CD4-positive, alpha-beta memory T cell (primary cell): Measurements from ENCODE around the gene CCDC141. TPM values are rescaled to one million over a fixed set of nuclear protein-coding genes. Genes with fewer than 3 reads are reported as not detected.

Experiments
- CTCF ChIA-PET: fragments of 350-600 bp; sonication (Branson Sonifier 250); formaldehyde crosslinking; loops from one replicate; lab custom pipeline; 2021; ENCODE audit warnings: inconsistent platforms; ENCODE audit not compliant: partially characterized antibody; lab: Charles Lee
- POLR2A ChIA-PET: fragments of 350-600 bp; sonication (Branson Sonifier 250); formaldehyde crosslinking; loops from one replicate; lab custom pipeline; 2021; ENCODE audit not compliant: partially characterized antibody; lab: Charles Lee
- DNase-seq, 5 donors: peaks; one replicate each; pipeline versions ENCODE4 v3.0.0 to v3.0.0-alpha.2; 2020 to 2022; ENCODE audit warnings: mixed read lengths in 1 of 5
- H3K27ac ChIP-seq: one replicate; pipeline ENCODE4 v1.7.0; 2013; ENCODE audit warnings: low read depth, low read length
- H3K27me3 ChIP-seq: 2 replicates; pipeline ENCODE4 v1.7.0; 2013; ENCODE audit warnings: mild to moderate bottlenecking, low read length, moderate library complexity; ENCODE audit not compliant: insufficient read depth
- H3K36me3 ChIP-seq: 2 replicates; pipeline ENCODE4 v1.7.0; 2013; ENCODE audit warnings: mild to moderate bottlenecking, low read length, moderate library complexity; ENCODE audit not compliant: insufficient read depth
- H3K4me1 ChIP-seq: 2 replicates; pipeline ENCODE4 v1.7.0; 2013; ENCODE audit warnings: mild to moderate bottlenecking, low read length, moderate library complexity; ENCODE audit not compliant: insufficient read depth
- H3K4me3 ChIP-seq, 2 donors: one replicate each; pipeline ENCODE4 v1.7.0; 2013; ENCODE audit warnings: low read length in 2 of 2, mild to moderate bottlenecking in 1 of 2
- H3K9me3 ChIP-seq, 2 donors: one replicate each; pipeline ENCODE4 v1.7.0; 2013; ENCODE audit warnings: low read length in 2 of 2, control low read depth in 1 of 2; ENCODE audit not compliant: control insufficient read depth in 1 of 2
- H3K27ac Mint-ChIP-seq, 7 donors: one replicate each; pipeline ENCODE4 v1.8.0; 2020 to 2021; ENCODE audit warnings: mixed read lengths in 7 of 7, mild to moderate bottlenecking in 6 of 7, inconsistent platforms in 3 of 7, moderate library complexity in 3 of 7
- H3K27me3 Mint-ChIP-seq, 2 donors: one replicate each; pipeline ENCODE4 v1.8.0; 2020 to 2021; ENCODE audit warnings: mixed read lengths in 2 of 2
- H3K36me3 Mint-ChIP-seq, 2 donors: one replicate each; pipeline ENCODE4 v1.8.0; 2020 to 2021; ENCODE audit warnings: mixed read lengths in 2 of 2, inconsistent platforms in 1 of 2, mild to moderate bottlenecking in 1 of 2
- H3K4me1 Mint-ChIP-seq, 4 donors: one replicate each; pipeline ENCODE4 v1.8.0; 2020 to 2021; ENCODE audit warnings: mixed read lengths in 4 of 4, mild to moderate bottlenecking in 1 of 4
- H3K4me3 Mint-ChIP-seq, 8 donors: one replicate each; pipeline ENCODE4 v1.8.0; 2020 to 2021; ENCODE audit warnings: mixed read lengths in 8 of 8, mild to moderate bottlenecking in 7 of 8, moderate library complexity in 6 of 8, inconsistent platforms in 3 of 8
- H3K9me3 Mint-ChIP-seq, 8 donors: one replicate each; pipeline ENCODE4 v1.8.0; 2020 to 2021; ENCODE audit warnings: mixed read lengths in 8 of 8, mild to moderate bottlenecking in 5 of 8, inconsistent platforms in 3 of 8, moderate library complexity in 1 of 8
- intact Hi-C: fragments of 100-400 bp; cut with micrococcal nuclease; formaldehyde crosslinking; loops from one replicate; pipeline ENCODE4 v1.15.1; 2023
- polyA plus RNA-seq, 2 donors: library from polyadenylated mRNA; unstranded; fragments of 300-500 nt; fragmentation: Illumina TruSeq; gene quantifications; one replicate each; pipeline ENCODE4 v1.2.3, GENCODE V29; 2021
- total RNA-seq, 2 experiments: library from RNA; stranded (reverse); gene quantifications; one replicate each; pipeline ENCODE4 v1.2.3, GENCODE V29; 2021

CCDC141 gene
- total and polyA plus RNA-seq, 4 experiments from 2014 or later, result 0.73 to 8.2 (median 5.3) TPM

- no peak for DNase-seq
- Histone ChIP-seq H3K9me3 (no peaks in the 10 kb centered on the region), H3K36me3 (no peaks in the 10 kb centered on the region), H3K27me3 (no peaks in the 10 kb centered on the region), H3K4me1 (no peaks in the 10 kb centered on the region), H3K27ac (no peak overlapping the region), H3K4me3 (no peak overlapping the region)
- Mint-ChIP-seq H3K9me3 (peaks cover under 1 to 11% (median 7%) of the 10 kb centered on the region in 8 donors), H3K4me1 (no peaks in the 10 kb centered on the region), H3K36me3 (no peaks in the 10 kb centered on the region), H3K27me3 (no peaks in the 10 kb centered on the region), H3K27ac (no peak overlapping the region), H3K4me3 (no peak overlapping the region)
- intact Hi-C loops, result no loop called here
- ChIA-PET CTCF (no interaction called here), POLR2A (no interaction called here)
These were observed 22.6 kb upstream of the CCDC141 start for GRCh38 chr2:179072527-179072926.

- ChIA-PET POLR2A (no interaction called here), CTCF (no interaction called here)
- no peak overlapping the region for H3K27ac Mint-ChIP-seq
- Histone ChIP-seq H3K9me3 (no peaks in the 10 kb centered on the region), H3K27me3 (no peaks in the 10 kb centered on the region), H3K4me3 (no peak overlapping the region), H3K27ac (no peak overlapping the region), H3K36me3 (no peaks in the 10 kb centered on the region), H3K4me1 (no peaks in the 10 kb centered on the region)
- no peaks in the 10 kb centered on the region for H3K4me1 Mint-ChIP-seq
- no peak for DNase-seq
- H3K36me3 Mint-ChIP-seq, result no peaks in the 10 kb centered on the region
- H3K9me3 Mint-ChIP-seq, result peaks cover 1 to 5% (median 2%) of the 10 kb centered on the region in 8 donors
- intact Hi-C loops, result no loop called here
- H3K4me3 Mint-ChIP-seq, result no peak overlapping the region
- no peaks in the 10 kb centered on the region for H3K27me3 Mint-ChIP-seq
These were observed 21.9 kb upstream of the CCDC141 start for GRCh38 chr2:179071810-179072355.

GRCh38 chr2:179070895-179071294 is 21.0 kb upstream of the CCDC141 start:
- H3K36me3 Mint-ChIP-seq, result no peaks in the 10 kb centered on the region
- no peaks in the 10 kb centered on the region for H3K4me1 ChIP-seq
- DNase-seq, result no peak
- no peak overlapping the region for H3K4me3 ChIP-seq
- peaks cover 0 to 3% (median 2%) of the 10 kb centered on the region in 8 donors for H3K9me3 Mint-ChIP-seq
- no peak overlapping the region for H3K27ac Mint-ChIP-seq
- H3K27me3 ChIP-seq, result no peaks in the 10 kb centered on the region
- H3K36me3 ChIP-seq, result no peaks in the 10 kb centered on the region
- ChIA-PET POLR2A (no interaction called here), CTCF (no interaction called here)
- H3K27ac ChIP-seq, result no peak overlapping the region
- H3K9me3 ChIP-seq, result no peaks in the 10 kb centered on the region
- H3K27me3 Mint-ChIP-seq, result no peaks in the 10 kb centered on the region
- no peaks in the 10 kb centered on the region for H3K4me1 Mint-ChIP-seq
- intact Hi-C loops, result no loop called here
- H3K4me3 Mint-ChIP-seq, result no peak overlapping the region

- no peaks in the 10 kb centered on the region for H3K4me1 Mint-ChIP-seq
- ChIA-PET CTCF (no interaction called here), POLR2A (no interaction called here)
- no peaks in the 10 kb centered on the region for H3K9me3 ChIP-seq
- no peak overlapping the region for H3K27ac ChIP-seq
- H3K27ac Mint-ChIP-seq, result no peak overlapping the region
- H3K36me3 ChIP-seq, result no peaks in the 10 kb centered on the region
- no peak overlapping the region for H3K4me3 ChIP-seq
- DNase-seq, result no peak
- no peaks in the 10 kb centered on the region for H3K4me1 ChIP-seq
- peaks cover 1 to 5% (median 3%) of the 10 kb centered on the region in 8 donors for H3K9me3 Mint-ChIP-seq
- H3K27me3 Mint-ChIP-seq, result no peaks in the 10 kb centered on the region
- intact Hi-C loops, result no loop called here
- no peaks in the 10 kb centered on the region for H3K27me3 ChIP-seq
- no peak overlapping the region for H3K4me3 Mint-ChIP-seq
- no peaks in the 10 kb centered on the region for H3K36me3 Mint-ChIP-seq
These were observed 19.7 kb upstream of the CCDC141 start for GRCh38 chr2:179069685-179070084.

GRCh38 chr2:179068991-179069643 is 19.2 kb upstream of the CCDC141 start:
- Mint-ChIP-seq H3K9me3 (peaks cover 1 to 5% (median 3%) of the 10 kb centered on the region in 8 donors), H3K4me3 (no peak overlapping the region), H3K27ac (no peak overlapping the region), H3K27me3 (no peaks in the 10 kb centered on the region), H3K36me3 (no peaks in the 10 kb centered on the region), H3K4me1 (no peaks in the 10 kb centered on the region)
- Histone ChIP-seq H3K27me3 (no peaks in the 10 kb centered on the region), H3K4me1 (no peaks in the 10 kb centered on the region), H3K27ac (no peak overlapping the region), H3K36me3 (no peaks in the 10 kb centered on the region), H3K4me3 (no peak overlapping the region), H3K9me3 (no peaks in the 10 kb centered on the region)
- CTCF ChIA-PET, result no interaction called here
- intact Hi-C loops, result no loop called here
- POLR2A ChIA-PET, result no interaction called here
- DNase-seq, result no peak

- intact Hi-C loops, result no loop called here
- no peak for DNase-seq
- Histone ChIP-seq H3K9me3 (no peaks in the 10 kb centered on the region), H3K27me3 (no peaks in the 10 kb centered on the region), H3K27ac (no peak overlapping the region), H3K4me3 (no peak overlapping the region), H3K4me1 (no peaks in the 10 kb centered on the region), H3K36me3 (no peaks in the 10 kb centered on the region)
- ChIA-PET CTCF (no interaction called here), POLR2A (interaction anchor here (1.0 kb wide), 1 partner anchor 10 kb away, joined by 3 read pairs; the partner anchor contains the start of gene CCDC141)
- no peaks in the 10 kb centered on the region for H3K36me3 Mint-ChIP-seq
- no peak overlapping the region for H3K4me3 Mint-ChIP-seq
- no peaks in the 10 kb centered on the region for H3K27me3 Mint-ChIP-seq
- H3K9me3 Mint-ChIP-seq, result peaks cover 0 to 3% (median 0%) of the 10 kb centered on the region in 8 donors
- no peaks in the 10 kb centered on the region for H3K4me1 Mint-ChIP-seq
- no peak overlapping the region for H3K27ac Mint-ChIP-seq
These were observed 9.2 kb upstream of the CCDC141 start for GRCh38 chr2:179059026-179059700.

- H3K27ac Mint-ChIP-seq, result no peak overlapping the region
- Histone ChIP-seq H3K36me3 (no peaks in the 10 kb centered on the region), H3K4me1 (no peaks in the 10 kb centered on the region), H3K27me3 (no peaks in the 10 kb centered on the region), H3K27ac (no peak overlapping the region), H3K9me3 (no peaks in the 10 kb centered on the region), H3K4me3 (no peak overlapping the region)
- H3K36me3 Mint-ChIP-seq, result no peaks in the 10 kb centered on the region
- no peak overlapping the region for H3K4me3 Mint-ChIP-seq
- intact Hi-C loops, result no loop called here
- POLR2A ChIA-PET, result no interaction called here
- no peaks in the 10 kb centered on the region for H3K4me1 Mint-ChIP-seq
- CTCF ChIA-PET, result no interaction called here
- H3K9me3 Mint-ChIP-seq, result peaks cover 0 to 3% (median 0%) of the 10 kb centered on the region in 8 donors
- no peak for DNase-seq
- H3K27me3 Mint-ChIP-seq, result no peaks in the 10 kb centered on the region
These were observed 7.8 kb upstream of the CCDC141 start for GRCh38 chr2:179057737-179058136.
